ENCODE results near the gene SCAF1. TPM values are rescaled to one million over a fixed set of nuclear protein-coding genes. Genes with fewer than 3 reads are reported as not detected.
"Not testable (repeated sequence)": the region's sequence is repeated elsewhere in the genome, so short reads cannot be mapped to it uniquely, and the experiment has no call there.

SCAF1 gene
- total RNA-seq, 3 donors from 2014 or later (not counting 1 experiment from before 2014, with no cell fraction given): 38.9 to 46.2 (median 44.9) TPM

GRCh38 chr19:49629659-49630058 lies 12.3 kb upstream of the SCAF1 start:
- no peaks in the 10 kb centered on the region for H3K4me1 ChIP-seq (ENCODE audit: control insufficient read depth, insufficient read depth, low read length)
- H3K27me3 Mint-ChIP-seq (ENCODE audit: low read depth in 2 of 2): no peaks in the 10 kb centered on the region
- H3K27ac ChIP-seq (ENCODE audit: low read length): no peak overlapping the region
- no peaks in the 10 kb centered on the region for H3K27me3 ChIP-seq (ENCODE audit: control insufficient read depth, insufficient read depth, low read length)
- no peak for DNase-seq
- H3K9me3 ChIP-seq (ENCODE audit: control insufficient read depth, insufficient read depth, low read length): no peaks in the 10 kb centered on the region
- H3K27ac Mint-ChIP-seq: no peak overlapping the region
- H3K9me3 Mint-ChIP-seq: no peaks in the 10 kb centered on the region
- no peak for TF ChIP-seq CTCF (IDR thresholded peaks at IDR 0.05)
- H3K4me3 ChIP-seq (ENCODE audit: low read length): no peak overlapping the region
- WGBS (ENCODE audit: insufficient coverage): 94% methylated on average over 9 of the region's 9 CpGs
- H3K36me3 ChIP-seq (ENCODE audit: control insufficient read depth, insufficient read depth, low read length): peaks cover 17% of the 10 kb centered on the region
- no peak for ATAC-seq
- H3K36me3 Mint-ChIP-seq: no peaks in the 10 kb centered on the region
- intact Hi-C loops (cut with micrococcal nuclease): no loop called here
- no peak overlapping the region for H3K4me3 Mint-ChIP-seq
- H3K4me1 Mint-ChIP-seq: no peaks in the 10 kb centered on the region

DNA sequence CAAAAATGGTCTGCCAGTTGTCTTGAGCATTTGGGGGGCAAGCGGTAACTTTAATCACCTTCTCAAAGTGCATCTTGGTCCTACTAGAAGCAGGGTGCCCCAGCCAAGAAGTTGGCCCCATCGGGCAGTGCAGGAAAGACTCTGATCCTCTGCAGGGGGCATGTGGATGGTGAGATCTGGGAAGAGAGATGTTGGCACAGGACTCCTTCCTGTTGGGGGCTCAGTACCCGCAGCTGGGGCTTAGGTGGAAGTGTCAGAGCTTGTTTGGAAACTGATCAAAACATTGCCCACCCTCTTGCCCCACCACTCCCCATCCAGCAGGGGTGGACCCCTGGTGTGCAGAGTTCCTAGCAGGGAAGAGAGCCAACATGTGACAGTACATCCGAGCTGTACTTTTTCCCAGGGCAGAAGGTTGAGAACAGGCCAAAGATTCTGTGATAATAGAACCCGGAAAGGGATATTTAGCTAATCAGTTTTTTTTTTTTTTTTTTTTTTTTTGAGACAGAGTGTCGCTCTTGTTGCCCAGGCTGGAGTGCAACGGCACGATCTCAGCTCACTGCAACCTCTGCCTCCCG lies 10.9 kb upstream of the SCAF1 start:
- Mint-ChIP-seq H3K4me3 (no peak overlapping the region), H3K4me1 (no peaks in the 10 kb centered on the region), H3K27me3 (ENCODE audit: low read depth in 2 of 2) (no peaks in the 10 kb centered on the region), H3K27ac (peak overlapping the region in 1 of 2 donors; percentile 52), H3K9me3 (no peaks in the 10 kb centered on the region), H3K36me3 (no peaks in the 10 kb centered on the region)
- no peaks in the 10 kb centered on the region for H3K27me3 ChIP-seq (ENCODE audit: control insufficient read depth, insufficient read depth, low read length)
- H3K4me1 ChIP-seq (ENCODE audit: control insufficient read depth, insufficient read depth, low read length): no peaks in the 10 kb centered on the region
- no peak overlapping the region for H3K27ac ChIP-seq (ENCODE audit: low read length)
- TF ChIP-seq CTCF (IDR thresholded peaks at IDR 0.05): no peak
- peaks cover 10% of the 10 kb centered on the region for H3K36me3 ChIP-seq (ENCODE audit: control insufficient read depth, insufficient read depth, low read length)
- intact Hi-C loops (cut with micrococcal nuclease): no loop called here
- no peaks in the 10 kb centered on the region for H3K9me3 ChIP-seq (ENCODE audit: control insufficient read depth, insufficient read depth, low read length)
- ATAC-seq (no peak), DNase-seq (no peak)
- WGBS (ENCODE audit: insufficient coverage): 79% methylated on average over 8 of the region's 9 CpGs
- H3K4me3 ChIP-seq (ENCODE audit: low read length): no peak overlapping the region

DNA sequence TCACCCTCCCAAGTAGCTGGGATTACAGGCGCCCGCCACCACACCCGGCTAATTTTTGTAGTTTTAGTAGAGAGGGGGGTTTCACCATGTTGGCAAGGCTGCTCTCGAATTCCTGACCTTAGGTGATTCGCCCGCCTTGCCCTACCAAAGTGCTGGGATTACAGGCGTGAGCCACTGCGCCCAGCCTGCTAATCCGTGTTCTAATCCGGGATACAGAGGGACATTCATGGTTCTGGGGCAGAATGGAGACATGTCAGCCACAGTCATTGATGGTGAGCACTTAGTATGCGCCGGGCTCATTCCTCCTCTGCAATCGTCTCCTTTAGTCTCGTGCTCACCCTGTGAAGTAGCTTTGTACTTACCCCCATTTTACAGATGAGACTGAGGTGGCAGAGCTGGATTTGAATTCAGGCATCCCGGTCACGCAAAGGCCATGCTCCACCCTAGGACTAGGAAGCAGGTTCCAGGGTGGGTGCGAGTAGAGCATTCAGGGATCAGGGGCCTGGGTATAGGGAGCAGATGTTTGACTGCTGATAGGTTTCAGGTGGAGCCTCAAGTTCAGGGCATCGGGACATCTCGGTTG lies 10.3 kb upstream of the SCAF1 start:
- H3K27ac Mint-ChIP-seq: no peak overlapping the region
- Histone ChIP-seq H3K4me3 (ENCODE audit: low read length) (no peak overlapping the region), H3K4me1 (ENCODE audit: control insufficient read depth, insufficient read depth, low read length) (no peaks in the 10 kb centered on the region), H3K27ac (ENCODE audit: low read length) (no peak overlapping the region), H3K9me3 (ENCODE audit: control insufficient read depth, insufficient read depth, low read length) (no peaks in the 10 kb centered on the region), H3K36me3 (ENCODE audit: control insufficient read depth, insufficient read depth, low read length) (peaks cover 8% of the 10 kb centered on the region), H3K27me3 (ENCODE audit: control insufficient read depth, insufficient read depth, low read length) (no peaks in the 10 kb centered on the region)
- TF ChIP-seq CTCF (IDR thresholded peaks at IDR 0.05): no peak
- no peaks in the 10 kb centered on the region for H3K27me3 Mint-ChIP-seq (ENCODE audit: low read depth in 2 of 2)
- 99% methylated on average over 18 of the region's 19 CpGs for WGBS (ENCODE audit: insufficient coverage)
- no peaks in the 10 kb centered on the region for H3K36me3 Mint-ChIP-seq
- no peaks in the 10 kb centered on the region for H3K9me3 Mint-ChIP-seq
- no peaks in the 10 kb centered on the region for H3K4me1 Mint-ChIP-seq
- intact Hi-C loops (cut with micrococcal nuclease): no loop called here
- ATAC-seq (no peak), DNase-seq (no peak)
- H3K4me3 Mint-ChIP-seq: no peak overlapping the region

DNA sequence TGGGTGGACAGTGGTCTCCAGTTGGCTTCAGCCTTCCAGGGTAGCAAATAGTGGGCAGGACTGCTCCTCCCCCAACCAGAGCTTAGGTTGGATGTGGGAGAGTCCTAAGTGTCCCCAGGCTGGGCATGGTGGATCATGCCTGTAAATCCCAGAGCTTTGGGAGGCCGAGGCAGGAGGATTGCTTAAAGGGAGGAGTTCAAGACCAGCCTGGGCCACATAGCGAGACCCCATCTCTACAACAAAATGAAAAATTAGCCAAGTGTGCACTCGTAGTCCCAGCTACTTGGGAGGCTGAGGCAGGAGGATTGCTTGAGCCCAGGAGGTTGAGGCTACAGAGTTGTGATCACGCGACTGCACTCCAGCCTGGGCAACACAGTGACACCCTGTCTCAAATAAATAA lies 9.4 kb upstream of the SCAF1 start:
- no peak overlapping the region for H3K4me3 ChIP-seq (ENCODE audit: low read length)
- H3K27me3 ChIP-seq (ENCODE audit: control insufficient read depth, insufficient read depth, low read length): no peaks in the 10 kb centered on the region
- ATAC-seq (no peak), DNase-seq (no peak)
- no peaks in the 10 kb centered on the region for H3K36me3 Mint-ChIP-seq
- intact Hi-C loops (cut with micrococcal nuclease): no loop called here
- H3K27me3 Mint-ChIP-seq (ENCODE audit: low read depth in 2 of 2): no peaks in the 10 kb centered on the region
- H3K4me1 ChIP-seq (ENCODE audit: control insufficient read depth, insufficient read depth, low read length): no peaks in the 10 kb centered on the region
- peaks cover 0 to 2% of the 10 kb centered on the region in 2 donors for H3K4me1 Mint-ChIP-seq
- no peak overlapping the region for H3K27ac Mint-ChIP-seq
- peaks cover 2% of the 10 kb centered on the region for H3K36me3 ChIP-seq (ENCODE audit: control insufficient read depth, insufficient read depth, low read length)
- no peak overlapping the region for H3K27ac ChIP-seq (ENCODE audit: low read length)
- no peak overlapping the region for H3K4me3 Mint-ChIP-seq
- no peaks in the 10 kb centered on the region for H3K9me3 Mint-ChIP-seq
- H3K9me3 ChIP-seq (ENCODE audit: control insufficient read depth, insufficient read depth, low read length): no peaks in the 10 kb centered on the region
- no peak for TF ChIP-seq CTCF (IDR thresholded peaks at IDR 0.05)
- 97% methylated on average over 5 of the region's 5 CpGs for WGBS (ENCODE audit: insufficient coverage)

DNA sequence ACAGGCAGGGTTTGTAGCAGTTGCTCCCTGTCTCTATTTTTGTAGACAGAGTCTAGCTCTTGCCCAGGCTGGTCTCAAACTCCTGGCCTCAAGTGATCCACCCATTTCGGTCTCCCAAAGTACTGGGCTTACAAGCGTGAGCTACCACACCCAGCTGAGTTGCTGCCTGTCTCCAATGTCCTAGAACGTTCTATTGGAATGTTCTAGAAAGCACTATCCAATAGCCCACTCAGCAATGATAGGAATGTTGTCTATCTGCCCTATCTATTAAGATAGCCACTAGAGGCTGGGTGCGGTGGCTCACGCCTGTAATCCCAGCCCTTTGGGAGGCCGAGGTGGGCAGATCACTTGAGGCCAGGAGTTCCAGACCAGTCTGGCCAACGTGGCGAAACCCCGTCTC lies 8.7 kb upstream of the SCAF1 start:
- intact Hi-C loops (cut with micrococcal nuclease); H3K9me3 Mint-ChIP-seq; DNase-seq; H3K4me1 Mint-ChIP-seq; H3K27ac ChIP-seq (ENCODE audit: low read length); H3K4me3 Mint-ChIP-seq; H3K27me3 ChIP-seq (ENCODE audit: control insufficient read depth, insufficient read depth, low read length); H3K36me3 ChIP-seq (ENCODE audit: control insufficient read depth, insufficient read depth, low read length); H3K27me3 Mint-ChIP-seq (ENCODE audit: low read depth in 2 of 2); H3K27ac Mint-ChIP-seq; H3K36me3 Mint-ChIP-seq; H3K4me3 ChIP-seq (ENCODE audit: low read length); H3K4me1 ChIP-seq (ENCODE audit: control insufficient read depth, insufficient read depth, low read length); ATAC-seq; H3K9me3 ChIP-seq (ENCODE audit: control insufficient read depth, insufficient read depth, low read length): not testable (repeated sequence)
- WGBS (ENCODE audit: insufficient coverage): 97% methylated on average over 9 of the region's 9 CpGs

All from natural killer cell (primary cell).